ENCODE measurements around the gene CNFN. TPM values are rescaled to one million over a fixed set of nuclear protein-coding genes. Genes with fewer than 3 reads are reported as not detected.

The CNFN gene
- total and polyA plus RNA-seq, 2 experiments from 2014 or later, result 6.7 to 54.5 TPM

GRCh38 chr19:42356686-42357085 is 33.4 kb downstream of the CNFN start (continued):
- TF ChIP-seq ZNF114 (CRISPR knock-in tag; IDR thresholded peaks at IDR 0.05) (no peak), CREB1 (CRISPR knock-in tag; IDR thresholded peaks at IDR 0.05; ENCODE audit: low read depth) (no peak), REST (IDR thresholded peaks at IDR 0.05; ENCODE audit: unreplicated experiment) (no peak)

- no peaks in the 10 kb centered on the region for H3K36me3 ChIP-seq (ENCODE audit: insufficient read depth)
- TF ChIP-seq ZNF114 (CRISPR knock-in tag; IDR thresholded peaks at IDR 0.05), result no peak
- no peak for TF ChIP-seq STAT1 (IDR thresholded peaks at IDR 0.05; ENCODE audit: unreplicated experiment)
- no peak for TF ChIP-seq REST (IDR thresholded peaks at IDR 0.05; ENCODE audit: unreplicated experiment)
- TF ChIP-seq ZNF331 (CRISPR knock-in tag; IDR thresholded peaks at IDR 0.05; ENCODE audit: low read depth), result no peak
- no peak for TF ChIP-seq POLR2AphosphoS5 (IDR thresholded peaks at IDR 0.05; ENCODE audit: low read depth)
- no peak for TF ChIP-seq EZH2 (IDR thresholded peaks at IDR 0.05; ENCODE audit: low read depth, unreplicated experiment)
- TF ChIP-seq EZH2phosphoT487 (IDR thresholded peaks at IDR 0.05; ENCODE audit: unreplicated experiment), result no peak
- TF ChIP-seq ZNF462 (CRISPR knock-in tag; IDR thresholded peaks at IDR 0.05), result no peak
- TF ChIP-seq NANOG (IDR thresholded peaks at IDR 0.05; ENCODE audit: borderline replicate concordance), result no peak
- TF ChIP-seq CREB1 (CRISPR knock-in tag; IDR thresholded peaks at IDR 0.05; ENCODE audit: low read depth), result no peak
- no peak for TF ChIP-seq ETS1 (IDR thresholded peaks at IDR 0.05)
Measured at GRCh38 chr19:42355896-42356295, 34.2 kb downstream of the CNFN start.

More at GRCh38 chr19:42355896-42356295, 34.2 kb downstream of the CNFN start:
- Mint-ChIP-seq H3K36me3 (ENCODE audit: low read depth) (peaks cover 21% of the 10 kb centered on the region), H3K27ac (no peak overlapping the region), H3K4me3 (no peak overlapping the region), H3K4me1 (peaks cover 17% of the 10 kb centered on the region), H3K27me3 (ENCODE audit: insufficient read depth, low read depth, poor library complexity) (peaks cover 9% of the 10 kb centered on the region), H3K9me3 (peaks cover 3% of the 10 kb centered on the region; the same call in 2 of the 3 replicates)
- Histone ChIP-seq H3K79me2 (replicated peaks; ENCODE audit: insufficient read depth) (no peaks in the 10 kb centered on the region), H3K4me3 (no peak overlapping the region), H3K9me2 (ENCODE audit: insufficient read depth) (no peaks in the 10 kb centered on the region), H3K27ac (ENCODE audit: low read depth) (no peak overlapping the region), H3K4me2 (no peak overlapping the region), H4K20me1 (replicated peaks; ENCODE audit: insufficient read depth) (no peaks in the 10 kb centered on the region), H3K27me3 (ENCODE audit: insufficient read depth) (no peaks in the 10 kb centered on the region), H2AFZ (no peak overlapping the region), H3K4me1 (ENCODE audit: insufficient read depth) (no peaks in the 10 kb centered on the region; the same call in 1 of the 2 replicates), H3F3A (replicated peaks; ENCODE audit: low read depth) (no peaks in the 10 kb centered on the region)
- ATAC-seq (no peak), DNase-seq (ENCODE audit: low spot score) (no peak)
